Epithelial cell of proximal tubule (primary cell): ENCODE results near the gene ATP5F1D. TPM values are rescaled to one million over a fixed set of nuclear protein-coding genes. Genes with fewer than 3 reads are reported as not detected.

Experiments used
- DNase-seq: peaks from one replicate; pipeline ENCODE4 v3.0.0-alpha.2; 2011; ENCODE audit warnings: low read depth
- H3K4me3 ChIP-seq: 2 replicates; pipeline ENCODE4 v1.5.1; 2011; ENCODE audit warnings: low read depth, mild to moderate bottlenecking, low read length
- CTCF ChIP-seq: conservative IDR thresholded peaks from 2 replicates; pipeline ENCODE4 v1.5.1; 2012; ENCODE audit warnings: low read depth, mild to moderate bottlenecking, low read length
- total RNA-seq: library from RNA; depleted of rRNA; stranded (reverse); fragments of >200 nt; gene quantifications from 2 replicates; pipeline ENCODE4 v1.2.3, GENCODE V29; 2015

The ATP5F1D gene
- total RNA-seq, 1 donor from 2014 or later = 110 TPM

DNA sequence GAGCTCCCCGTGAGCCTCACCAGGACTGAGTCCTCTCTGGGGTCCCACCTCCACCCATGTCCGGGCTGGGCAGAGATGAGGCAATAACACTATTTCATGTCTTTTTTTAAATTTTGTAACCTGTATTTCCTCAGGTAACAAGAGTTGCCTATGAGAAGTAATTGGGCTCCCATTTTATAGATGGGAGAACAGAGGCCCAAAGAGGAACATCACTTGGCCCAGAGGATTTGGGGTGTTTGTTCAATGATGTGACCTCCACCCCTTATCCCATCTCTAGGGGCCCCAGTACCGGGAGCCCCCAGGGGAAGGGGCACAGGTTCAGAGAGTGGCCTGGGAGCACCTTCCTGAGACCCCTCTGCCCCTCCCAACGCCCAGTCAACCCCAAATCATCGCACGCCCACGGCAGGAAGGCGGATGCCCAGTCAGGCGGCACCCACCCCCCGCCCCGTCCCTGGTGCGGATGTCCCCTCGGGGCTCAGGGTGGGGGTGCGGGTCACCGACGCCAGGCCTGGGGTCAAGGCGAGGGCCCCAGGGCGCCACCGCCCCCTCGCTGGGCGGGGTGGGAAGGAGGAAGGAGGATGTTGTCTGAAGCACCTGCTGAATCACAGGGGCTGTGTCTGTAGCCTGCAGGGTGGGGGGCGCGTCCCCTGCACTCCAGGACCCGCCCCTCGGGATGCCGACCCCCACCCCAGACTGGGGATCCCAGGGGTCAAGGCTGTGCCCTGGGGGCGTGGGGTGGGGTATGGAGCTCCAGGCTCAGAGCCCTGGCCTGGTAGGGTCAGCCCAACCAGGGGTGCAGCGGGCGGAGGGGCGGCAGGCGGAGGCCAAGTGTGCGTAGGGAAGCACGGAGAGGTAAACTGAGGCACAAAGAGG lies 18.6 kb downstream of the ATP5F1D start:
- peak overlapping the region; percentile 23 for H3K4me3 ChIP-seq
- DNase-seq = no peak
- TF ChIP-seq CTCF = no peak

- peak overlapping the region; percentile 90 for H3K4me3 ChIP-seq
- DNase-seq = no peak
- TF ChIP-seq CTCF = no peak
These were observed 19.4 kb downstream of the ATP5F1D start for GRCh38 chr19:1260749-1261537.

GRCh38 chr19:1261538-1261797 lies 19.9 kb downstream of the ATP5F1D start:
- peak overlapping the region; percentile 90 for H3K4me3 ChIP-seq
- peak; percentile 20 for TF ChIP-seq CTCF
- DNase-seq = no peak

- no peak for TF ChIP-seq CTCF
- peak overlapping the region; percentile 90 for H3K4me3 ChIP-seq
- DNase-seq = no peak
These were observed 20.5 kb downstream of the ATP5F1D start for GRCh38 chr19:1261798-1262622.

- H3K4me3 ChIP-seq = peak overlapping the region; percentile 90
- no peak for DNase-seq
- TF ChIP-seq CTCF = no peak
These were observed 21.1 kb downstream of the ATP5F1D start for GRCh38 chr19:1262623-1263123.

- H3K4me3 ChIP-seq = no peak overlapping the region
- no peak for TF ChIP-seq CTCF
- DNase-seq = no peak
These were observed 21.6 kb downstream of the ATP5F1D start for GRCh38 chr19:1263188-1263587.
